Prostate gland (tissue), 2 donors: ENCODE results near the gene ALDOC. TPM values are rescaled to one million over a fixed set of nuclear protein-coding genes. Genes with fewer than 3 reads are reported as not detected.

Experiments used
- DNase-seq: peaks from one replicate; pipeline ENCODE4 v3.0.0-alpha.2; 2019; ENCODE audit warnings: low spot score
- H3K27ac ChIP-seq, 2 donors: fragments of 200-600 bp; sonication (generic); 2 replicates each; pipeline ENCODE4 v1.5.1; 2017 to 2019
- H3K27me3 ChIP-seq: fragments of 200-600 bp; sonication (generic); replicated peaks from 2 replicates; pipeline ENCODE4 v1.5.1; 2019; ENCODE audit not compliant: insufficient read depth
- H3K36me3 ChIP-seq, 2 donors: fragments of 200-600 bp; sonication (generic); 1 replicate in 1 of 2; 2 replicates in 1 of 2; pipeline versions ENCODE4 v1.5.1 to v1.8.1; 2017 to 2019
- H3K4me1 ChIP-seq: fragments of 200-600 bp; sonication (generic); replicated peaks from 2 replicates; pipeline ENCODE4 v1.5.1; 2019
- H3K4me3 ChIP-seq, 2 donors: fragments of 200-600 bp; sonication (generic); 2 replicates each; pipeline ENCODE4 v1.5.1; 2017 to 2019
- H3K9me3 ChIP-seq: fragments of 200-600 bp; sonication (generic); 2 replicates; pipeline ENCODE4 v1.5.1; 2017
- POLR2A ChIP-seq: fragments of 450-650 bp; IDR thresholded peaks from one replicate; pipeline ENCODE4 v1.6.1; 2016; ENCODE audit warnings: antibody characterized with exemption, mild to moderate bottlenecking
- POLR2AphosphoS5 ChIP-seq: sonication (generic); formaldehyde crosslinking; IDR thresholded peaks from one replicate; pipeline ENCODE4 v1.6.1; 2017; ENCODE audit warnings: antibody characterized with exemption
- WGBS: methylation state at CpG from one replicate; pipeline ENCODE4 v1.1.5; 2018; 5-methylcytosine and 5-hydroxymethylcytosine counted together
- intact Hi-C: fragments of 100-400 bp; cut with DNase I; formaldehyde crosslinking; loops from one replicate; pipeline ENCODE4 v1.14.2; 2022
- total RNA-seq, 2 donors: library from RNA; depleted of rRNA; stranded (reverse); fragments of >200 nt; gene quantifications; one replicate each; pipeline ENCODE4 v1.1.0, GENCODE V29; 2016
- TF ChIP-seq, protein P1 (sequence below), 4 experiments: fragments of 200-600 bp in 2 of 4; fragments of 450-650 bp in 2 of 4; sonication (generic) in 2 of 4; IDR thresholded peaks; 1 replicate in 3 of 4; 2 replicates in 1 of 4; pipeline ENCODE4 v1.5.1; 2016 to 2019; ENCODE audit warnings: antibody characterized with exemption in 4 of 4, mild to moderate bottlenecking in 2 of 4, moderate library complexity in 2 of 4

Gene ALDOC
- total RNA-seq, 2 donors from 2014 or later, result 49.5 to 55.0 TPM

DNA sequence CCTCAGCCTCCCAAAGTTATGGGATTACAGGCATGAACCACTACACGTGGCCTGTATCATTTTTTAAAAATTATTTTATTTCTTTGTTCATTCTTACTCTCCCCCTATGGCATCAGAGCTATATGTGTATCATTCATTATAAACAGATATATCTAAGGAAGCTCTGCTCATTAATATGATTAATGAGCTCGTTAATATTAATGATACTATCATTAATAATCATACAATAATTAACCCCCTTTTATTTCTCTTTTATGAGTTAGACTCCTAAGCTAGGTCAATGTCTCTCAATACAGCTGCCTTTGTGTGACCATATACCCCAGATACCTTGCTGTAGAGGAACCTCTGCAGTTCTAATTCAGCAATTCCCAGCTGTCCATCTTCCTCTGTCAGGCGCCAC, 41.8 kb upstream of the ALDOC start:
- Histone ChIP-seq H3K27me3 (no peaks in the 10 kb centered on the region), H3K4me1 (no peaks in the 10 kb centered on the region), H3K36me3 (peaks cover 44 to 49% of the 10 kb centered on the region in 2 donors), H3K4me3 (no peak overlapping the region), H3K9me3 (no peaks in the 10 kb centered on the region), H3K27ac (no peak overlapping the region)
- 95% methylated on average over 3 of the region's 3 CpGs for WGBS
- no peak for DNase-seq
- TF ChIP-seq, protein P1, sequence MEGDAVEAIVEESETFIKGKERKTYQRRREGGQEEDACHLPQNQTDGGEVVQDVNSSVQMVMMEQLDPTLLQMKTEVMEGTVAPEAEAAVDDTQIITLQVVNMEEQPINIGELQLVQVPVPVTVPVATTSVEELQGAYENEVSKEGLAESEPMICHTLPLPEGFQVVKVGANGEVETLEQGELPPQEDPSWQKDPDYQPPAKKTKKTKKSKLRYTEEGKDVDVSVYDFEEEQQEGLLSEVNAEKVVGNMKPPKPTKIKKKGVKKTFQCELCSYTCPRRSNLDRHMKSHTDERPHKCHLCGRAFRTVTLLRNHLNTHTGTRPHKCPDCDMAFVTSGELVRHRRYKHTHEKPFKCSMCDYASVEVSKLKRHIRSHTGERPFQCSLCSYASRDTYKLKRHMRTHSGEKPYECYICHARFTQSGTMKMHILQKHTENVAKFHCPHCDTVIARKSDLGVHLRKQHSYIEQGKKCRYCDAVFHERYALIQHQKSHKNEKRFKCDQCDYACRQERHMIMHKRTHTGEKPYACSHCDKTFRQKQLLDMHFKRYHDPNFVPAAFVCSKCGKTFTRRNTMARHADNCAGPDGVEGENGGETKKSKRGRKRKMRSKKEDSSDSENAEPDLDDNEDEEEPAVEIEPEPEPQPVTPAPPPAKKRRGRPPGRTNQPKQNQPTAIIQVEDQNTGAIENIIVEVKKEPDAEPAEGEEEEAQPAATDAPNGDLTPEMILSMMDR (IDR thresholded peaks at IDR 0.05), result no peak
- TF ChIP-seq POLR2A (no peak), POLR2AphosphoS5 (no peak)
- intact Hi-C loops, result no loop called here

DNA sequence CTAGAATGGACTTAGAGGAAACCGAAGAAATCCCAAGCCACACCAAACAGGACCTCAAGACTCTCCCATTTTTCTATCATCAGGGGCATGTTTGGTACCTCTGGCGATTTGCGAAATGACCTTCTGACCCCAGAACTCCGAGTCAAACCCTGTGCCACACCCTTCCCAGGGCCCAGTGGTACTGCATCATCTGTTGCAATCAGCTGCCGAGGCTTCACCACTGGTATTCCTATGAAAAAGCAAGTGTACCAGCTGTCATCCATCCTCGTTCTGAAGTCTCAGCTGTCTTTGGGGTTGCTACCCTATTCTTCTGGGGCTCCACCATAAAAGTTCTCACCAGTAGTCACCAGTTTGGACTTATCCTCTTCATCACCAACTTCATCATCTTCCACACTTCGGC, 39.6 kb upstream of the ALDOC start:
- H3K9me3 ChIP-seq, result no peaks in the 10 kb centered on the region
- peaks cover 40 to 44% of the 10 kb centered on the region in 2 donors for H3K36me3 ChIP-seq
- 80% methylated on average over 7 of the region's 7 CpGs for WGBS
- intact Hi-C loops, result no loop called here
- H3K4me1 ChIP-seq, result no peaks in the 10 kb centered on the region
- no peak for DNase-seq
- H3K27ac ChIP-seq, result no peak overlapping the region
- H3K4me3 ChIP-seq, result no peak overlapping the region
- TF ChIP-seq, protein P1 (IDR thresholded peaks at IDR 0.05), result no peak
- TF ChIP-seq POLR2AphosphoS5, result no peak
- no peak for TF ChIP-seq POLR2A
- H3K27me3 ChIP-seq, result no peaks in the 10 kb centered on the region

DNA sequence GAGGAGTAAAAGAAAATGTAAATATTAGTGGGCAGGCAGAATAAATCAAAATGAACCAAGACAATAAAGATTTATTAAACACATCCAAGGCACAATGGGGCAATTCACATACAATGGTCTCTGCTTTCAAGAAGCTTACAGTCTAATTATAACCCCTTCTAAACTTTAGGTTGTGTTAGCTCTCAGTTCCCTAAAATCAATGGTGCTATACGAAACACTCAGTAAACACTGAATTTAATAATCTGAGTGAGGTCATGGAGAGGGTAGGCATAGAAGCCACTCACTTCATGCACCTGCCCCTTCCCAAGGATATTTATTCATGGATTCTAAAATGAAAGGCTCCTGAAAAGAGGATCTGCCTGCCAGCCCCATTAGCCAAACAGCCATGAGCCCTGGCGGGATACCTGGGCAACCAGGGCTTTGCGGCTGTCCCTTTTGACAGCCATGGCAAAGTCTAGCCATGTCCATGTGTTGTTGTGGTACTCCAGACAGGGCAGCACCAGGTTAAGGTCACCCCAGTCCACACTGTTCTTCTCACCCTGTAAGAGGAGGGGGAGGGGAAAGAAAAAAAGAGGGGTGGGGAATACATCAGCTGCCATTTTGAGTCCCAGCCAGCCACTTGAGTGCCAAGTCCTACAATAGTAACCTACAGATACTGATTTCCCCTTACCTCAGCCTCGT, 38.7 kb upstream of the ALDOC start:
- 87% methylated on average over 4 of the region's 4 CpGs for WGBS
- Histone ChIP-seq H3K36me3 (peaks cover 31 to 36% of the 10 kb centered on the region in 2 donors), H3K4me1 (no peaks in the 10 kb centered on the region), H3K27ac (no peak overlapping the region), H3K9me3 (no peaks in the 10 kb centered on the region), H3K4me3 (no peak overlapping the region), H3K27me3 (no peaks in the 10 kb centered on the region)
- no peak for DNase-seq
- TF ChIP-seq POLR2AphosphoS5 (no peak), POLR2A (no peak)
- TF ChIP-seq, protein P1 (IDR thresholded peaks at IDR 0.05), result no peak
- intact Hi-C loops, result no loop called here

DNA sequence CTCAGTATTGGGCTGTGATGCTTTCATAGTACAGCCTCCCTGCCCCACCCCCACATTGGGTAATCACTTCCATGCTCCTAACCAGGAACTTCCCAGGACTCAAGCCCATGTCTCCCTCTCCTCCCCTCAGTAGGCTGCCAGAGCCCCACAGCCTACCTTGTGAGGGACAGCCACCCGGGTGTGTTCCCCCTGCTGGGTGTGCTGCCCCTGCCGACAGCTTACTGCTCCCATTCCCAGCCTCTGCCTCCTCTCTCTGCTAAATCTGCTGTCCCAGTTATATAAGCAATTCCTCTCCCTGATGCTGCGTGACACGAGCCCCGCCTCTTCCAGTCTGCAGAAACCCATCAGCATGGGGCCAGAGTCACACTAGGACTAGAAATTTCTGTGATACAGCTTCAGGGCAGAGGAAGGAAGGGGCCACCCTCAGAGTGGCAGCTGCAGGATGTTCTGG, 37.3 kb upstream of the ALDOC start, which contains the start of gene RSKR:
RSKR (minus strand) TSS at position 255 of the 451 bp plus-strand sequence; CDS start at position 231, 24 bp downstream.
- Histone ChIP-seq H3K4me1 (no peaks in the 10 kb centered on the region), H3K36me3 (peaks cover 27 to 31% of the 10 kb centered on the region in 2 donors), H3K27ac (no peak within 1 kb of the TSS), H3K9me3 (no peaks in the 10 kb centered on the region), H3K4me3 (no peak within 1 kb of the TSS), H3K27me3 (no peaks in the 10 kb centered on the region)
- DNase-seq, result no peak
- intact Hi-C loops, result loop anchor here (2.0 to 5.0 kb wide), 2 partner anchors 67 to 119 kb away; no protein-coding TSS in a partner anchor
- TF ChIP-seq, protein P1 (IDR thresholded peaks at IDR 0.05), result no peak
- no peak for TF ChIP-seq POLR2AphosphoS5
- no peak for TF ChIP-seq POLR2A
- 82% methylated on average over 5 of the region's 5 CpGs for WGBS
